Calu3 (cell line): ENCODE data around the gene CAP2. TPM values are rescaled to one million over a fixed set of nuclear protein-coding genes. Genes with fewer than 3 reads are reported as not detected.

Experiments used
- BruUV-seq: library from RNA; stranded (reverse); fragments of 400-500 nt; replicated peaks from 2 replicates; lab custom pipeline; 2021; lab: Mats Ljungman, UMichigan
- CTCF ChIA-PET: fragments of 300-600 bp; sonication (Branson Sonifier 250); formaldehyde crosslinking; loops from one replicate; lab custom pipeline; 2022; ENCODE audit warnings: antibody characterized with exemption; lab: Charles Lee
- DNase-seq: peaks from one replicate; pipeline ENCODE4 v3.0.0; 2022
- H3K27ac Mint-ChIP-seq: one replicate; pipeline ENCODE4 v1.8.0; 2022; ENCODE audit warnings: mixed read lengths; ENCODE audit not compliant: unreplicated experiment
- H3K27me3 Mint-ChIP-seq: one replicate; pipeline ENCODE4 v1.8.0; 2022; ENCODE audit warnings: mixed read lengths; ENCODE audit not compliant: unreplicated experiment
- H3K36me3 Mint-ChIP-seq: one replicate; pipeline ENCODE4 v1.8.0; 2022; ENCODE audit warnings: mild to moderate bottlenecking, moderate library complexity, mixed read lengths; ENCODE audit not compliant: insufficient read depth, unreplicated experiment
- H3K4me1 Mint-ChIP-seq: one replicate; pipeline ENCODE4 v1.8.0; 2022; ENCODE audit warnings: mild to moderate bottlenecking, low read depth, mixed read lengths; ENCODE audit not compliant: unreplicated experiment
- H3K4me3 Mint-ChIP-seq: one replicate; pipeline ENCODE4 v1.8.0; 2022; ENCODE audit warnings: mild to moderate bottlenecking, low read depth, moderate library complexity, mixed read lengths; ENCODE audit not compliant: unreplicated experiment
- H3K9me3 Mint-ChIP-seq: one replicate; pipeline ENCODE4 v1.8.0; 2022; ENCODE audit warnings: low read depth, mixed read lengths; ENCODE audit not compliant: unreplicated experiment
- intact Hi-C: fragments of 100-400 bp; cut with micrococcal nuclease; formaldehyde crosslinking; loops from one replicate; pipeline ENCODE4 v1.10.0; 2022; ENCODE audit not compliant: unreplicated experiment
- total RNA-seq: library from RNA; stranded (reverse); gene quantifications from 2 replicates; pipeline ENCODE4 v1.2.3, GENCODE V29; 2022
- TF ChIP-seq, protein P1 (sequence below): fragments of 200-600 bp; IDR thresholded peaks from one replicate; pipeline ENCODE4 v1.8.0; 2022; ENCODE audit warnings: antibody characterized with exemption; ENCODE audit not compliant: unreplicated experiment

The CAP2 gene
- total RNA-seq, 1 experiment from 2014 or later = 15.7 TPM

DNA sequence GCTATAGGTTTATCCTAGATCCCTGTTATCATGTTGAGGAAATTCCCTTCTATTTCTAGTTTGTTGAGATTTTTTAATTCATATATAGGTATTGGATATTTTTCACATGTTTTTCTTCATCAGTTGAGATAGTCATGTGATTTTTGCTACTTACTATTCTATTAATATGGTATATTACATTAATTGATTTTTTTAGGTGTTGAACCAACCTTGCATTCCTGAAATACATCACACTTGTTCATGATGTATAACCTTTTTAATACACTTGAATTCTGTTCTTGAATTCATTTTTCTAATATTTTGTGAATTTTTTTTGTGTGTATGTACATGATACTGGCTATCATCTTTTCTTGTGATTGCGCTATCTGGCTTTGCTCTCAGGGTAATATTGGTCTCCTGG lies 25.5 kb upstream of the CAP2 start:
- Mint-ChIP-seq H3K4me3 (no peak overlapping the region), H3K27me3 (no peaks in the 10 kb centered on the region), H3K27ac (no peak overlapping the region), H3K9me3 (peaks cover 5% of the 10 kb centered on the region), H3K36me3 (no peaks in the 10 kb centered on the region), H3K4me1 (no peaks in the 10 kb centered on the region)
- intact Hi-C loops = no loop called here
- TF ChIP-seq, protein P1, sequence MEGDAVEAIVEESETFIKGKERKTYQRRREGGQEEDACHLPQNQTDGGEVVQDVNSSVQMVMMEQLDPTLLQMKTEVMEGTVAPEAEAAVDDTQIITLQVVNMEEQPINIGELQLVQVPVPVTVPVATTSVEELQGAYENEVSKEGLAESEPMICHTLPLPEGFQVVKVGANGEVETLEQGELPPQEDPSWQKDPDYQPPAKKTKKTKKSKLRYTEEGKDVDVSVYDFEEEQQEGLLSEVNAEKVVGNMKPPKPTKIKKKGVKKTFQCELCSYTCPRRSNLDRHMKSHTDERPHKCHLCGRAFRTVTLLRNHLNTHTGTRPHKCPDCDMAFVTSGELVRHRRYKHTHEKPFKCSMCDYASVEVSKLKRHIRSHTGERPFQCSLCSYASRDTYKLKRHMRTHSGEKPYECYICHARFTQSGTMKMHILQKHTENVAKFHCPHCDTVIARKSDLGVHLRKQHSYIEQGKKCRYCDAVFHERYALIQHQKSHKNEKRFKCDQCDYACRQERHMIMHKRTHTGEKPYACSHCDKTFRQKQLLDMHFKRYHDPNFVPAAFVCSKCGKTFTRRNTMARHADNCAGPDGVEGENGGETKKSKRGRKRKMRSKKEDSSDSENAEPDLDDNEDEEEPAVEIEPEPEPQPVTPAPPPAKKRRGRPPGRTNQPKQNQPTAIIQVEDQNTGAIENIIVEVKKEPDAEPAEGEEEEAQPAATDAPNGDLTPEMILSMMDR = no peak
- CTCF ChIA-PET = no interaction called here
- no peak for DNase-seq
- no TSS peak for BruUV-seq

DNA sequence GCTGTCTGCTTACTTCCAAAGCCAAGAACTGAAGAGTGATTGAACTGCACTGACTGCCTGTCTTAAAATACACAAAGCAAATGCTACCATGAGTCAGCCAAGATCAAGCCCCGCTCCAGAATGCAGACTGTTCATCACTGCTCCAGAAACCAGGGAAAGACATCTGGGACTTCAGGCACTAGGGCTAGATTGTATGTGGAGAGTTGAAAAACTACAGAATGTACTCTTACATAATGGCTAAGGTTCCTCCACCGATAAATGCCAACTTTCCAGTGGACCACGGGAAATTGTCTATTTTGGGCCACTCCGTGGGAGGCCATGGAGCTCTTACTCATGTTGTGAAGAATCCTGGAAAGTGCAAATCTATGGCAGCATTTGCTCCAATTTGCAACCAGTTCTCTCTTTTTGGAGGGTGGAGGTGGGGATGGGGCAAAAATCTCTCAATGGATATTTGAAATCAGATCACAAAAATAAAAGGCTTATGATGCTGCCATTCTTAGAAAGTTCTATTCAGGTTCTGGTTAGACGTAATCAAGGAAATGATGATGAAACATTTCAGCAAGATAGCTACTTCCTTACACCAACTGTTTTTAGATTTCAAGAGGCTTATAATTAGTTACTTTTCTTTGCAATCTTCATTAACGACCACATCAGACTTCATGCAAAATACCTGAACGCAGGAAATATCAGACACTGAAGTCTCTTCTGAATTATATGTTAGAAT lies 11.8 kb upstream of the CAP2 start:
- Mint-ChIP-seq H3K27me3 (no peaks in the 10 kb centered on the region), H3K4me1 (peaks cover 8% of the 10 kb centered on the region), H3K9me3 (peaks cover 2% of the 10 kb centered on the region), H3K36me3 (no peaks in the 10 kb centered on the region), H3K4me3 (no peak overlapping the region), H3K27ac (no peak overlapping the region)
- CTCF ChIA-PET = no interaction called here
- BruUV-seq = no TSS peak
- DNase-seq = no peak
- intact Hi-C loops = no loop called here
- TF ChIP-seq, protein P1 = no peak

DNA sequence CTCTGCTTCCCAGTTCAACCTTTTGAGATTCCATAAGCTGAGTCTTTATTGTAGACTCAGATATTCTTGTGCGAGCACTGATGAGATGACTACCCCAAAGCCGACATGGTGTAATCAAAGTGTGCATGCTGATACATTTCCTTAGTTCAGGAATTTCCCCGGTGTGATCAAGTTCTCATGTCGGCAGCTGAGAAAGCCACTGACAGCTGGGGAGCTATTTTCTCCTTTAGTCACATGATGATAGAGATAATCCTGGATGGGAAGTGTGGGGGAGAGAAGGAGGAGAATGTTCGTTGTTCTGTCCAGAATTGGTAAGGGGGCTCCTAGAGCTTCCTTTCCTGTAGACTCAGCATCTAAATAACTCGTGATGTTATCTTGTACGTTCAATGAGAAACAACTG lies 7.7 kb upstream of the CAP2 start:
- Mint-ChIP-seq H3K4me3 (no peak overlapping the region), H3K9me3 (peaks cover 2% of the 10 kb centered on the region), H3K36me3 (no peaks in the 10 kb centered on the region), H3K4me1 (peaks cover 8% of the 10 kb centered on the region), H3K27ac (no peak overlapping the region), H3K27me3 (no peaks in the 10 kb centered on the region)
- intact Hi-C loops = no loop called here
- no TSS peak for BruUV-seq
- CTCF ChIA-PET = no interaction called here
- TF ChIP-seq, protein P1 = no peak
- DNase-seq = no peak

DNA sequence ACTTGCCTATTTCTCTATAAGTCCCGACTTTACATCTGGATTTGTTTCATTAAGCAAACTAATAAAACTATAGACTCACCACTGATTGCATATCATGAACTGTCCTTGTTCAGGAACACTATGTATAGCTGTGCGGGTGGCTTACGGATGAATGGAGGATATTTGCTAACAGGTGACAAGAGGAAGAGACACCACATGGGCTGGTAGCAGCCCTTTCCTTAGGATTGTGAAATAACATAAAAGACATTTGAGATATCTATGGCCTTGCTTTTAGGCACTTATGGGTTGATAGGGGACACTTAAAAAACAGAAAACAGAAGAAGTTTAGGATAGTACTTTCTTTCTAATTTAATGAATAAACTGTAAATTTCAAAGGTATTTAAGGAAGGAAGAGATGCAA lies 5.0 kb upstream of the CAP2 start:
- TF ChIP-seq, protein P1 = no peak
- Mint-ChIP-seq H3K4me3 (no peak overlapping the region), H3K36me3 (peaks cover 4% of the 10 kb centered on the region), H3K27ac (no peak overlapping the region), H3K4me1 (peaks cover 8% of the 10 kb centered on the region), H3K27me3 (no peaks in the 10 kb centered on the region), H3K9me3 (no peaks in the 10 kb centered on the region)
- BruUV-seq = no TSS peak
- CTCF ChIA-PET = no interaction called here
- intact Hi-C loops = no loop called here
- no peak for DNase-seq
